ENCODE results near the gene SLC25A23. TPM values are rescaled to one million over a fixed set of nuclear protein-coding genes. Genes with fewer than 3 reads are reported as not detected.

SLC25A23 gene
- total RNA-seq, 1 experiment from 2014 or later, result 42.9 TPM

- Histone ChIP-seq H3K14ac (ENCODE audit: insufficient read depth, low read length) (no peak overlapping the region; the same call in 1 of the 2 replicates), H3K27me3 (ENCODE audit: insufficient read depth, low read length) (no peaks in the 10 kb centered on the region), H2BK12ac (ENCODE audit: insufficient read length, low read depth, low read length) (no peak overlapping the region), H3K4me1 (ENCODE audit: insufficient read depth, low read length) (no peaks in the 10 kb centered on the region), H4K91ac (ENCODE audit: insufficient read length, low read depth, low read length) (no peak overlapping the region), H3K27ac (ENCODE audit: insufficient read length, low read depth, low read length) (no peak overlapping the region), H3K9ac (ENCODE audit: extremely low read depth, insufficient read length, low read length) (no peak overlapping the region), H3K9me3 (ENCODE audit: control insufficient read depth, low read depth, low read length) (no peaks in the 10 kb centered on the region), H3K79me1 (ENCODE audit: insufficient read depth, low read depth, low read length, poor library complexity, severe bottlenecking) (no peaks in the 10 kb centered on the region), H3K23me2 (ENCODE audit: insufficient read length, low read depth, low read length, poor library complexity, severe bottlenecking) (no peaks in the 10 kb centered on the region), H4K5ac (ENCODE audit: insufficient read length, low read depth, low read length) (no peak overlapping the region), H3K18ac (ENCODE audit: insufficient read length, low read depth, low read length) (no peak overlapping the region), H3K79me2 (ENCODE audit: insufficient read depth, low read length) (no peaks in the 10 kb centered on the region), H2BK5ac (ENCODE audit: insufficient read length, low read length) (no peak overlapping the region), H3K4me2 (ENCODE audit: insufficient read depth, insufficient read length, low read length) (no peak overlapping the region), H2BK20ac (ENCODE audit: low read depth, low read length, poor library complexity, severe bottlenecking) (no peak overlapping the region), H2AFZ (ENCODE audit: low read length) (no peak overlapping the region), H4K8ac (replicated peaks; ENCODE audit: insufficient read length, low read depth, low read length) (no peak overlapping the region), H3T11ph (ENCODE audit: low read length) (no peak overlapping the region), H3K4ac (ENCODE audit: low read depth, low read length) (no peak overlapping the region), H3K56ac (ENCODE audit: insufficient read length, low read depth, low read length) (no peak overlapping the region), H2BK120ac (ENCODE audit: low read depth, low read length, poor library complexity, severe bottlenecking) (no peak overlapping the region), H2AK5ac (ENCODE audit: insufficient read length, low read length) (no peak overlapping the region), H4K20me1 (ENCODE audit: control insufficient read depth, insufficient read depth, insufficient read length) (no peaks in the 10 kb centered on the region), H2BK15ac (ENCODE audit: low read depth, low read length) (no peak overlapping the region), H3K23ac (ENCODE audit: insufficient read length, low read depth, low read length) (no peak overlapping the region)
- Mint-ChIP-seq H3K9me3 (peaks cover 2 to 3% of the 10 kb centered on the region in 2 experiments; a peak in 1 of 5 replicates), H3K36me3 (ENCODE audit: insufficient read depth in 1 of 3, low read depth in 3 of 3) (peaks cover 0 to 24% (median 4%) of the 10 kb centered on the region in 3 experiments), H3K27ac (no peak overlapping the region), H3K4me1 (no peaks in the 10 kb centered on the region; a peak in 1 of 4 replicates), H3K4me3 (no peak overlapping the region), H3K27me3 (ENCODE audit: low read depth) (peaks cover 16% of the 10 kb centered on the region)
- no CpG with 5 or more reads among the region's 19 CpGs for WGBS (ENCODE audit: extremely low coverage, insufficient read length, low lambda C conversion rate)
- TF ChIP-seq, protein P1, sequence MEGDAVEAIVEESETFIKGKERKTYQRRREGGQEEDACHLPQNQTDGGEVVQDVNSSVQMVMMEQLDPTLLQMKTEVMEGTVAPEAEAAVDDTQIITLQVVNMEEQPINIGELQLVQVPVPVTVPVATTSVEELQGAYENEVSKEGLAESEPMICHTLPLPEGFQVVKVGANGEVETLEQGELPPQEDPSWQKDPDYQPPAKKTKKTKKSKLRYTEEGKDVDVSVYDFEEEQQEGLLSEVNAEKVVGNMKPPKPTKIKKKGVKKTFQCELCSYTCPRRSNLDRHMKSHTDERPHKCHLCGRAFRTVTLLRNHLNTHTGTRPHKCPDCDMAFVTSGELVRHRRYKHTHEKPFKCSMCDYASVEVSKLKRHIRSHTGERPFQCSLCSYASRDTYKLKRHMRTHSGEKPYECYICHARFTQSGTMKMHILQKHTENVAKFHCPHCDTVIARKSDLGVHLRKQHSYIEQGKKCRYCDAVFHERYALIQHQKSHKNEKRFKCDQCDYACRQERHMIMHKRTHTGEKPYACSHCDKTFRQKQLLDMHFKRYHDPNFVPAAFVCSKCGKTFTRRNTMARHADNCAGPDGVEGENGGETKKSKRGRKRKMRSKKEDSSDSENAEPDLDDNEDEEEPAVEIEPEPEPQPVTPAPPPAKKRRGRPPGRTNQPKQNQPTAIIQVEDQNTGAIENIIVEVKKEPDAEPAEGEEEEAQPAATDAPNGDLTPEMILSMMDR (conservative IDR thresholded peaks at IDR 0.05), result no peak
- DNase-seq, result no peak
Measured at GRCh38 chr19:6495947-6496346, 36.4 kb upstream of the SLC25A23 start.

Measured in H9 (cell line).